IMR-90 (cell line): Measurements from ENCODE around the gene EMILIN2. TPM values are rescaled to one million over a fixed set of nuclear protein-coding genes. Genes with fewer than 3 reads are reported as not detected.

ENCODE experiments used
- ATAC-seq: fragments of 200-7000 bp; cut with Tn5 transposase; 2 replicates; pipeline ENCODE4 v1.9.1; 2020; ENCODE audit warnings: low read depth, mild to moderate bottlenecking, moderate library complexity
- BruUV-seq: library from RNA; stranded (reverse); fragments of 400-500 nt; replicated peaks from 2 replicates; lab custom pipeline; 2021; lab: Mats Ljungman, UMichigan
- CTCF ChIA-PET: fragments of 300-600 bp; formaldehyde crosslinking; extraction: SDS; loops from one replicate; lab custom pipeline; 2021; ENCODE audit warnings: antibody characterized with exemption; lab: Yijun Ruan, JAX
- POLR2A ChIA-PET: fragments of 300-600 bp; sonication (Branson Sonifier 250); formaldehyde crosslinking; loops from one replicate; lab custom pipeline; 2022; ENCODE audit warnings: antibody characterized with exemption; ENCODE audit not compliant: unreplicated experiment; lab: Charles Lee
- DNase-seq: peaks from one replicate; pipeline ENCODE4 v3.0.0; 2013
- H2AFZ ChIP-seq: replicated peaks from 2 replicates; pipeline ENCODE3; 2013; ENCODE audit warnings: low read length, mild to moderate bottlenecking; ENCODE audit not compliant: poor library complexity
- H2AK5ac ChIP-seq: 2 replicates; pipeline ENCODE4 v1.6.1; 2013; ENCODE audit warnings: low read depth, low read length, inconsistent platforms
- H2AK9ac ChIP-seq: replicated peaks from 2 replicates; pipeline ENCODE3; 2013; ENCODE audit warnings: mild to moderate bottlenecking, low read depth, low read length, moderate library complexity; ENCODE audit not compliant: poor library complexity
- H2BK120ac ChIP-seq: 2 replicates; pipeline ENCODE4 v1.6.1; 2013; ENCODE audit warnings: low read depth, low read length, inconsistent platforms
- H2BK15ac ChIP-seq: 3 replicates; pipeline ENCODE4 v1.6.1; 2013; ENCODE audit warnings: low read depth, low read length, inconsistent platforms
- H2BK20ac ChIP-seq: 2 replicates; pipeline ENCODE4 v1.6.1; 2013; ENCODE audit warnings: low read depth, mild to moderate bottlenecking, inconsistent platforms, low read length, moderate library complexity
- H2BK5ac ChIP-seq: 2 replicates; pipeline ENCODE4 v1.6.1; 2013; ENCODE audit warnings: mild to moderate bottlenecking, low read depth, low read length, inconsistent platforms; ENCODE audit not compliant: poor library complexity, severe bottlenecking
- H3K14ac ChIP-seq: replicated peaks from 2 replicates; pipeline ENCODE4 v1.6.1; 2013; ENCODE audit warnings: low read depth, low read length, inconsistent platforms
- H3K18ac ChIP-seq: 2 replicates; pipeline ENCODE4 v1.6.1; 2013; ENCODE audit warnings: low read depth, low read length, control low read depth
- H3K23ac ChIP-seq: 2 replicates; pipeline ENCODE4 v1.6.1; 2013; ENCODE audit warnings: low read depth, low read length, inconsistent platforms
- H3K27ac ChIP-seq: 2 replicates; pipeline ENCODE4 v1.5.1; 2013; ENCODE audit warnings: mild to moderate bottlenecking, control low read depth, low read length; ENCODE audit not compliant: insufficient read depth
- H3K27me3 ChIP-seq: 2 replicates; pipeline ENCODE4 v1.6.1; 2013; ENCODE audit warnings: low read length; ENCODE audit not compliant: control insufficient read depth, insufficient read depth
- H3K36me3 ChIP-seq: 2 replicates; pipeline ENCODE4 v1.6.1; 2013; ENCODE audit warnings: low read length, mixed read lengths; ENCODE audit not compliant: control insufficient read depth, insufficient read depth
- H3K4ac ChIP-seq: 2 replicates; pipeline ENCODE4 v1.6.1; 2013; ENCODE audit warnings: low read depth, low read length, inconsistent platforms
- H3K4me1 ChIP-seq: 2 replicates; pipeline ENCODE4 v1.6.1; 2013; ENCODE audit warnings: low read length, mixed read lengths; ENCODE audit not compliant: control insufficient read depth, insufficient read depth
- H3K4me2 ChIP-seq: 2 replicates; pipeline ENCODE4 v1.6.1; 2013; ENCODE audit warnings: low read depth, mild to moderate bottlenecking, control low read depth, low read length, moderate library complexity
- H3K4me3 ChIP-seq: 2 replicates; pipeline ENCODE4 v1.5.1; 2013; ENCODE audit warnings: low read depth, mild to moderate bottlenecking, control low read depth, low read length, moderate library complexity; ENCODE audit not compliant: insufficient read depth
- H3K56ac ChIP-seq: 2 replicates; pipeline ENCODE4 v1.6.1; 2013; ENCODE audit warnings: low read length, inconsistent platforms; ENCODE audit not compliant: insufficient read depth; ENCODE audit errors: extremely low read depth
- H3K79me1 ChIP-seq, 2 experiments: 2 replicates each; pipeline ENCODE4 v1.6.1; 2013; ENCODE audit warnings: low read length in 2 of 2, inconsistent platforms in 1 of 2, low read depth in 1 of 2
- H3K9ac ChIP-seq: 2 replicates; pipeline ENCODE4 v1.6.1; 2013; ENCODE audit warnings: low read depth, low read length, control low read depth
- H3K9me1 ChIP-seq: 2 replicates; pipeline ENCODE4 v1.6.1; 2013; ENCODE audit warnings: low read length, inconsistent platforms; ENCODE audit not compliant: insufficient read depth
- H3K9me3 ChIP-seq: 2 replicates; pipeline ENCODE4 v1.6.1; 2013; ENCODE audit warnings: low read length; ENCODE audit not compliant: control insufficient read depth, insufficient read depth
- H4K20me1 ChIP-seq: 2 replicates; pipeline ENCODE4 v1.6.1; 2013; ENCODE audit warnings: low read length, inconsistent platforms; ENCODE audit not compliant: insufficient read depth
- H4K5ac ChIP-seq: 2 replicates; pipeline ENCODE4 v1.6.1; 2013; ENCODE audit warnings: mild to moderate bottlenecking, low read depth, low read length, control low read depth
- H4K8ac ChIP-seq, 2 experiments: 2 replicates each; pipeline ENCODE4 v1.6.1; 2013; ENCODE audit warnings: low read depth in 2 of 2, low read length in 2 of 2, control low read depth in 1 of 2, inconsistent platforms in 1 of 2
- H4K91ac ChIP-seq: 2 replicates; pipeline ENCODE4 v1.6.1; 2013; ENCODE audit warnings: low read depth, low read length, inconsistent platforms; ENCODE audit not compliant: insufficient read depth
- BHLHE40 ChIP-seq: fragments of 150-350 bp; IDR thresholded peaks from 2 replicates; pipeline ENCODE4 v1.6.1; 2016; ENCODE audit warnings: mild to moderate bottlenecking, low read depth, low read length
- CEBPB ChIP-seq: IDR thresholded peaks from 2 replicates; pipeline ENCODE4 v1.6.1; 2012; ENCODE audit warnings: low read depth, low read length, improper control_type of control experiment
- CHD1 ChIP-seq: IDR thresholded peaks from 2 replicates; pipeline ENCODE4 v1.6.1; 2012; ENCODE audit warnings: low read depth, low read length, improper control_type of control experiment
- MAZ ChIP-seq: IDR thresholded peaks from 2 replicates; pipeline ENCODE4 v1.6.1; 2012; ENCODE audit warnings: low read depth, mild to moderate bottlenecking, low read length, improper control_type of control experiment, moderate library complexity, borderline replicate concordance
- POLR2A ChIP-seq: IDR thresholded peaks from 2 replicates; pipeline ENCODE4 v1.6.1; 2012; ENCODE audit warnings: mild to moderate bottlenecking, low read depth, low read length
- SMC3 ChIP-seq: fragments of 150-350 bp; IDR thresholded peaks from 2 replicates; pipeline ENCODE4 v1.6.1; 2016; ENCODE audit warnings: low read depth, mild to moderate bottlenecking, antibody characterized with exemption, low read length, moderate library complexity
- whole genome bisulfite sequencing, 2 experiments: methylation state at CpG; one replicate each; pipeline versions ENCODE4 v1.1.5 to v1.1.7; 2013; ENCODE audit warnings: missing lambda C conversion rate in 2 of 2; ENCODE audit not compliant: insufficient read length in 1 of 2; ENCODE audit errors: extremely low coverage in 2 of 2; 5-methylcytosine and 5-hydroxymethylcytosine counted together
- dilution Hi-C: fragments of 300-500 bp; cut with HindIII; formaldehyde crosslinking; loops from one replicate; pipeline ENCODE4 v1.14.3; 2018; ENCODE audit warnings: low sequenced_read_pairs; ENCODE audit not compliant: unreplicated experiment
- in situ Hi-C: fragments of 300-500 bp; cut with MboI; formaldehyde crosslinking; loops from 3 replicates; pipeline ENCODE4 v1.14.3; 2019; ENCODE audit warnings: low sequenced_read_pairs, inconsistent platforms, mixed read lengths
- intact Hi-C: fragments of 100-400 bp; cut with micrococcal nuclease; formaldehyde crosslinking; loops from 2 replicates; pipeline ENCODE4 v1.10.0; 2022
- polyA plus RNA-seq, 3 experiments: library from polyadenylated mRNA; depleted of rRNA; stranded (reverse); fragments of >200 nt; gene quantifications; 2 replicates each; pipeline ENCODE4 v1.2.3, GENCODE V29; 2012; ENCODE audit warnings: low replicate concordance in 1 of 3
- total RNA-seq: library from RNA; depleted of rRNA; stranded (reverse); fragments of >200 nt; gene quantifications from 2 replicates; pipeline ENCODE4 v1.2.3, GENCODE V29; 2012
- TF ChIP-seq, protein P1 (sequence below): conservative IDR thresholded peaks from 2 replicates; pipeline ENCODE4 v1.5.1; 2012; ENCODE audit warnings: mild to moderate bottlenecking, low read depth, low read length, improper control_type of control experiment

The EMILIN2 gene
- total and polyA plus RNA-seq, 2 of the 4 experiments (the other 2 are of a cell fraction): under 0.01 to 0.14 TPM

DNA sequence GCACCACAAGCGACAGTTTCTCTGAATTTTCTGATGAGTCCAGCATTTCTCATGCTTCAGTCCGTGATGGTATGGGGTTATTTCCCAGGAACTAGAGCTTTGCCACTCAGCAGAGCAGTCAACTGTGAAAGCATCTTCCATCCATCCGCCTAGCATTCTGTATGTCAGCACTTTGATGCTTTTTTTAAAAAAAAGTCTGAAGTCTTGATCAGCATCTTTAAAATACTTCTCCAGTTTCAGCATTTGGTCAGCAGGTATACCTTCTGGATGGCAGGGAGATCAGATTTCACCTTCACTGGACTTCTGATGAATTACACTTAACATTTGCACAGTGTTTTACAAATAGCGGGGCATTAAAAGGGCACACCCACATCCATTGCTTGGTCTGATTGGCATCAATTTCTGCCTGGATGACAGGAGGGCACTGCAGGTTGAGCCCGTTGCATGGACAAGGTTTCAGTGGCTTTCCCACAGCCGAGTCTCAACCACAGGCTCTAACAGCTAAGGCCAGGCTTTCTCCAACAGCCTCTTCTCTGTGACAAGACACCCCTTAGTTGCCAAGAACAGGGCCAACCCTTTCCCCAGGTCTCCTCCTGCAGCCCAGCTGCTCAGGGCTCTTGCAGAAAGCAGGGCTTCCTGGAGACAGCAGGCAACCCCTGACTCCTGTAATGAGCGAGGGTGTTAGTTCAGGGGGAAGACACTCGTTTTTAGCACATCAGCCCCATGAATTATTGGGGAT, 54.0 kb downstream of the EMILIN2 start:
- no peak for TF ChIP-seq SMC3
- no peak for TF ChIP-seq BHLHE40
- no peak for TF ChIP-seq CHD1
- no peak for TF ChIP-seq POLR2A
- TF ChIP-seq, protein P1, sequence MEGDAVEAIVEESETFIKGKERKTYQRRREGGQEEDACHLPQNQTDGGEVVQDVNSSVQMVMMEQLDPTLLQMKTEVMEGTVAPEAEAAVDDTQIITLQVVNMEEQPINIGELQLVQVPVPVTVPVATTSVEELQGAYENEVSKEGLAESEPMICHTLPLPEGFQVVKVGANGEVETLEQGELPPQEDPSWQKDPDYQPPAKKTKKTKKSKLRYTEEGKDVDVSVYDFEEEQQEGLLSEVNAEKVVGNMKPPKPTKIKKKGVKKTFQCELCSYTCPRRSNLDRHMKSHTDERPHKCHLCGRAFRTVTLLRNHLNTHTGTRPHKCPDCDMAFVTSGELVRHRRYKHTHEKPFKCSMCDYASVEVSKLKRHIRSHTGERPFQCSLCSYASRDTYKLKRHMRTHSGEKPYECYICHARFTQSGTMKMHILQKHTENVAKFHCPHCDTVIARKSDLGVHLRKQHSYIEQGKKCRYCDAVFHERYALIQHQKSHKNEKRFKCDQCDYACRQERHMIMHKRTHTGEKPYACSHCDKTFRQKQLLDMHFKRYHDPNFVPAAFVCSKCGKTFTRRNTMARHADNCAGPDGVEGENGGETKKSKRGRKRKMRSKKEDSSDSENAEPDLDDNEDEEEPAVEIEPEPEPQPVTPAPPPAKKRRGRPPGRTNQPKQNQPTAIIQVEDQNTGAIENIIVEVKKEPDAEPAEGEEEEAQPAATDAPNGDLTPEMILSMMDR: no peak
- no peak for TF ChIP-seq CEBPB
- TF ChIP-seq MAZ: no peak
- Histone ChIP-seq H4K20me1 (no peaks in the 10 kb centered on the region), H4K5ac (no peak overlapping the region), H3K9ac (no peak overlapping the region), H3K14ac (no peak overlapping the region), H3K4me3 (no peak overlapping the region), H3K36me3 (no peaks in the 10 kb centered on the region), H3K4ac (no peak overlapping the region), H3K56ac (no peak overlapping the region), H2AK5ac (no peak overlapping the region), H4K8ac (no peak overlapping the region), H2BK20ac (no peak overlapping the region), H2AFZ (no peak overlapping the region), H3K4me2 (no peak overlapping the region), H2AK9ac (no peak overlapping the region), H3K79me1 (no peaks in the 10 kb centered on the region), H3K27ac (no peak overlapping the region), H3K4me1 (peaks cover 5% of the 10 kb centered on the region; the same call in 1 of the 2 replicates), H3K23ac (no peak overlapping the region), H3K27me3 (peaks cover 15% of the 10 kb centered on the region), H2BK5ac (no peak overlapping the region), H2BK120ac (no peak overlapping the region), H3K9me1 (no peaks in the 10 kb centered on the region), H4K91ac (no peak overlapping the region), H2BK15ac (no peak overlapping the region), H3K18ac (no peak overlapping the region), H3K9me3 (no peaks in the 10 kb centered on the region)
- ChIA-PET POLR2A (no interaction called here), CTCF (no interaction called here)
- WGBS, 2 experiments: 58% methylated on average over 2 of the region's 8 CpGs; no CpG with 5 or more reads in 1 of the 2 experiments
- in situ Hi-C loops: no loop called here
- intact Hi-C loops: loop anchor here (5.0 kb wide), 1 partner anchor 94 kb away; no protein-coding TSS in a partner anchor
- no peak for DNase-seq
- ATAC-seq: no peak
- dilution Hi-C loops: no loop called here
- no TSS peak for BruUV-seq
